DMS79 treated with DMSO at 0.1 percent for 48 hours (cell line): ENCODE measurements around the gene DGKB.

Experiments used
- DNase-seq: peaks from one replicate; lab custom pipeline; 2025; lab: John Stamatoyannopoulos, UW

DGKB gene

GRCh38 chr7:14859267-14859666 lies 43.3 kb downstream of the DGKB start:
- DNase-seq: no peak

GRCh38 chr7:14858866-14859265 lies 43.7 kb downstream of the DGKB start:
- DNase-seq: no peak

GRCh38 chr7:14858410-14858809 lies 44.1 kb downstream of the DGKB start:
- DNase-seq: no peak

- no peak for DNase-seq
Measured at GRCh38 chr7:14855033-14855794, 47.3 kb downstream of the DGKB start.

GRCh38 chr7:14854471-14854870 lies 48.1 kb downstream of the DGKB start:
- DNase-seq: no peak

- DNase-seq: peak; percentile 16
Measured at GRCh38 chr7:14851610-14852009, 50.9 kb downstream of the DGKB start.

- DNase-seq: no peak
Measured at GRCh38 chr7:14850039-14850438, 52.5 kb downstream of the DGKB start.

GRCh38 chr7:14846405-14846804 lies 56.1 kb downstream of the DGKB start:
- no peak for DNase-seq

- DNase-seq: no peak
Measured at GRCh38 chr7:14843755-14844154, 58.8 kb downstream of the DGKB start.

GRCh38 chr7:14842523-14842922 lies 60.0 kb downstream of the DGKB start:
- DNase-seq: no peak

GRCh38 chr7:14841869-14842268 lies 60.7 kb downstream of the DGKB start:
- DNase-seq: no peak

GRCh38 chr7:14841086-14841485 lies 61.5 kb downstream of the DGKB start:
- DNase-seq: no peak

- DNase-seq: no peak
Measured at GRCh38 chr7:14839307-14839706, 63.2 kb downstream of the DGKB start.

- DNase-seq: no peak
Measured at GRCh38 chr7:14837216-14837615, 65.3 kb downstream of the DGKB start.

GRCh38 chr7:14836571-14837189 lies 65.9 kb downstream of the DGKB start:
- DNase-seq: peak; percentile 8

- no peak for DNase-seq
Measured at GRCh38 chr7:14836006-14836405, 66.5 kb downstream of the DGKB start.

- DNase-seq: peak; percentile 15
Measured at GRCh38 chr7:14835384-14835783, 67.2 kb downstream of the DGKB start.

GRCh38 chr7:14834883-14835282 lies 67.7 kb downstream of the DGKB start:
- no peak for DNase-seq

GRCh38 chr7:14834456-14834855 lies 68.1 kb downstream of the DGKB start:
- DNase-seq: no peak

GRCh38 chr7:14833707-14834106 lies 68.8 kb downstream of the DGKB start:
- DNase-seq: no peak

GRCh38 chr7:14828053-14828452 lies 74.5 kb downstream of the DGKB start:
- no peak for DNase-seq

GRCh38 chr7:14826426-14826825 lies 76.1 kb downstream of the DGKB start:
- no peak for DNase-seq

GRCh38 chr7:14825912-14826311 lies 76.6 kb downstream of the DGKB start:
- DNase-seq: peak; percentile 85

- DNase-seq: no peak
Measured at GRCh38 chr7:14822481-14822854, 80.1 kb downstream of the DGKB start.
